Coronary artery (tissue), 2 donors: ENCODE measurements around the gene SPHK2.

ENCODE experiments used
- DNase-seq: peaks from one replicate; pipeline ENCODE4 v3.0.0-alpha.2; 2017; ENCODE audit warnings: low spot score
- H3K27ac ChIP-seq, 2 donors: fragments of 200-600 bp; sonication (generic); one replicate each; pipeline ENCODE4 v1.5.1; 2016 to 2019
- H3K4me3 ChIP-seq: fragments of 200-600 bp; sonication (generic); 2 replicates; pipeline ENCODE4 v1.5.1; 2016; ENCODE audit warnings: mild to moderate bottlenecking, moderate library complexity
- CTCF ChIP-seq: fragments of 200-600 bp; sonication (generic); IDR thresholded peaks from one replicate; pipeline ENCODE4 v1.5.1; 2019; ENCODE audit warnings: antibody characterized with exemption

Gene SPHK2

DNA sequence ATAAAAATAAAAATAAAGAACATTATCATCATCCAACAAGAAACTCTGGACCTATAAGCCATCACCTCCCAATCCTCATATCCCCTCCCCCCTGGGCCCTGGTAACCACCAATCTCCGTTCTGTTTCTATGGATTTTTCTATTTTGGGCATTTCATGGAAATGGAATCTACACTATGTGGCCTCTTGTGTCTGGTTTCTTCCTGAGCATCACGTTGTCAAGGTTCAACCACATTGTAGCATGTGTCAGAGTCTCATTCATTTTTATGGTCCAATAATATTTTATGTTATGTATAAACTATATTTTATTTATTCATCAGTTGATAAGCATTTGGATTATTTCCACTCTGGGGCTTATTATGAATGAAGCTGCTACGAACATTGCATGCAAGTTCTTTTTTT is 40.4 kb upstream of the SPHK2 start:
- no peak for DNase-seq
- H3K4me3 ChIP-seq, result no peak overlapping the region
- TF ChIP-seq CTCF, result no peak
- H3K27ac ChIP-seq, result no peak overlapping the region

DNA sequence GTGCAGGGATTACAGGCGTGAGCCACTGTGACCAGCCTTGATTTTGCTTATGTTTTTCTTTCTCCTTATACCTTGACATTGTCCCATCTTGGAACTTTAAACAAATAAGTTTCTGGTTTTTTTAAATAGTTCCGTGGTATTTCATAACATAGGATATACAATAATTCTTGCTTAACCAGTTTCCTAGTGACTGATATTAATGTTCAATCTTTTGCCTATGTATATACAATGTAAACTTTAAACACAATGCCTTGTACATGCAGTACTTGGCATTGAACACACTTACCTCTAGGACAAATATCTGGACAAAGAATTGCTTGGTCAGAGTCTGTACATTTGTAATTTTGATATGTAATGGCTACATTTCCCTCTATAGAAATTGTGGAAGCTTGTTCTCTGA is 37.1 kb upstream of the SPHK2 start:
- no peak for TF ChIP-seq CTCF
- Histone ChIP-seq H3K4me3 (no peak overlapping the region), H3K27ac (no peak overlapping the region)
- DNase-seq, result no peak

DNA sequence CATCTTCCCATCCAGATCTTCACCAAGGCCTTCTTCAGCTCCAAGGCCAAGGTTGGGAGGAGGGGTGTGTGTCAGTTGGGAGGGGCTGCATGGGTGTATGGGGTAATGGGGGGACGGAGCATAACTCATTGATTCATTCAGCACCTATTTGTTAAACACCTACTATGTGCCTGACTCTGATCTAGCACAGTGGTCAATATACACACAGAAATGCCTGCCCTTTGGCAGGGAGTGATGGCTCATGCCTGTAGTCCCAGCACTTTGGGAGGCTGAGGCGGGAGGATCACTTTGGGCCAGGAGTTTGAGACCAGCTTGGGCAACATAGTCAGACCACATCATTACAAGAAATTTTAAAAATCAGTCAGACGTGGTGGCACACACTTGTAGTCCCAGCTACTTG is 31.9 kb upstream of the SPHK2 start:
- no peak overlapping the region for H3K4me3 ChIP-seq
- no peak overlapping the region for H3K27ac ChIP-seq
- no peak for DNase-seq
- TF ChIP-seq CTCF, result no peak

- peak; percentile 87 for DNase-seq
- Histone ChIP-seq H3K27ac (peak overlapping the region in 1 of 2 donors; percentile 35), H3K4me3 (peak overlapping the region; percentile 65)
- TF ChIP-seq CTCF, result peak; percentile 82
Observed at GRCh38 chr19:48588670-48589401, 30.5 kb upstream of the SPHK2 start.

DNA sequence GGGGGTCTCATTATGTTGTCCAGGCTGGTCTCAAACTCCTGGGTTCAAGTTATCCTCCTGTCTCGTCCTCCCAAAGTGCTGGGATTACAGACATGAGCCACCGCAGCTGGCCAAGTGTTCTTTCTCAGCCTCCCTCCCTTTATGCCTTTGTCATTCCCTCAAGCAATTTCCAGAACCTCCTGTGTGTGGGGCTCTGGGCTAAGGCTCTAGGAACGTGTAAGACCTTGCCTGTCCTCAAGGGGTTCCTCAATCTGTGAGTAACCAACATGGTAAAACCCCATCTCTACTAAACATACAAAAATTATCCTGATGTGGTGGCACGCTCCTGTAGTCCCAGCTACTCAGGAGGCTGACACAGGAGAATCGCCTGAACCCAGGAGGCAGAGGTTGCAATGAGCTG is 28.3 kb upstream of the SPHK2 start:
- H3K27ac ChIP-seq, result no peak overlapping the region
- DNase-seq, result no peak
- H3K4me3 ChIP-seq, result no peak overlapping the region
- TF ChIP-seq CTCF, result no peak

DNA sequence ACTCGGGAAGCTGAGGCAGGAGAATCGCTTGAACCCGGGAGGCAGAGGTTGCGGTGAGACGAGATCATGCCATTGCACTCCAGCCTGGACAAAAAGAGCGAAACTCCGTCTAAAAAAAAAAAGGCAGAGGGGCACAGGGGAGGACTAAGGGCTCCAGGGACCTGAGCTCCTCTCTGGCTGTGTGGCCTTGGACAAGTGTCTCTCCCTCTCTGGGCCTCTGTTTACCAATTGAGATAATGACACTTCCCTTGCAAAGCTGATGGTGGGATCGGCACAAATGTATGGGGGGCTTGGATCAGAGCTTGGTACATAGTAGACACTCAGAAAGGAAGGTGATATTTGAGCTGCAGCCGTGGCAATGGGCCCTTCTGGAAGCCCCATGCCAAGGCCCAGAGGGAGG is 24.1 kb upstream of the SPHK2 start:
- Histone ChIP-seq H3K4me3 (no peak overlapping the region), H3K27ac (no peak overlapping the region)
- TF ChIP-seq CTCF, result no peak
- DNase-seq, result no peak

DNA sequence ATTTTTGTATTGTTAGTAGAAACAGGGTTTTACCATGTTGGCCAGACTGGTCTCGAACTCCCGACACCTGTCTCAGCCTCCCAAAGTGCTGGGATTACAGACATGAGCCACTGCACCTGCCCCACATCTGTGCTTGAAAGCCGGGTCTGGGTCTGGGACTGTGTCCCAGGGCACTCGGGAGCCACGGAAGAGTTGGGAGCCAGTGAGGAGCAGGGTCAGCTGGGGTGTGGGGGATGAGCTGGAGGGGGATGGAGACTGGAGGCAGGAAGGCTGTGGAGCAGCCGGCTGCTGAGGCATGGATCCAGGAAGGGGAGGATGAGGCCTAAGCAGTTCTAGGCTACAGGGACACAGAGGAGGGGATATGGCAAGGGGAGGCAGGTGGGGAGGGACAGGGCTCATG is 23.5 kb upstream of the SPHK2 start:
- Histone ChIP-seq H3K27ac (no peak overlapping the region), H3K4me3 (no peak overlapping the region)
- DNase-seq, result no peak
- no peak for TF ChIP-seq CTCF
